ENCODE data around the gene DOCK4. TPM values are rescaled to one million over a fixed set of nuclear protein-coding genes. Genes with fewer than 3 reads are reported as not detected.

The DOCK4 gene
- total RNA-seq, 1 donor from 2014 or later = 32.2 TPM

DNA sequence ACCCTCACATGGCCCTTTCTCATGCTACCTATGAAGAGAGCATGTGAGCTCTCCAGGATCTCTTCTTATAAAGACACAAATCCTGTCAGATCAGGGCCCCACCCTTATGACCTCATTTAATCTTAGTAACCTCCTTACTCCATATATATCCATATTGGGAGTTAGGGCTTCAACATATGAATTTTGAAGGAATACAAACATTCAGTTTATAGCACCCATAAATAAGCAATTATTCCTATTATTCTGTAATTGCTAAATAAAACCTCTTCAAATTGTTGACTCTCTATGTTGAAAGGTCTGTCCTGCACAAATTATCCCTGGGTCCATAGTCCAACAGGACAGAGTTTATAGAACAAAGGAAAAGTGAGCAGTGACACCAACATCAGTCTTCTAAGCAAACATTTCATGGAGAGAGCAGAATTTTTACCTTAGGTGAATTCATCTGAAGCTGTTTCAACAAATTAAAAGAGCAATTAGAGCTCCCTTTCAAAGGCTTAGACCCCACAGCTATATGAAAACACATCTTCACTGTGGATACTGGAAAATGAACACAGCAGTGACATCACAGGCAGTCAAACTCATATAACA is 12.2 kb downstream of the DOCK4 start:
- FAIRE-seq = no peak
- no peak for TF ChIP-seq EZH2 (IDR thresholded peaks at IDR 0.05; ENCODE audit: insufficient read depth, low read length)
- TF ChIP-seq, protein P1, sequence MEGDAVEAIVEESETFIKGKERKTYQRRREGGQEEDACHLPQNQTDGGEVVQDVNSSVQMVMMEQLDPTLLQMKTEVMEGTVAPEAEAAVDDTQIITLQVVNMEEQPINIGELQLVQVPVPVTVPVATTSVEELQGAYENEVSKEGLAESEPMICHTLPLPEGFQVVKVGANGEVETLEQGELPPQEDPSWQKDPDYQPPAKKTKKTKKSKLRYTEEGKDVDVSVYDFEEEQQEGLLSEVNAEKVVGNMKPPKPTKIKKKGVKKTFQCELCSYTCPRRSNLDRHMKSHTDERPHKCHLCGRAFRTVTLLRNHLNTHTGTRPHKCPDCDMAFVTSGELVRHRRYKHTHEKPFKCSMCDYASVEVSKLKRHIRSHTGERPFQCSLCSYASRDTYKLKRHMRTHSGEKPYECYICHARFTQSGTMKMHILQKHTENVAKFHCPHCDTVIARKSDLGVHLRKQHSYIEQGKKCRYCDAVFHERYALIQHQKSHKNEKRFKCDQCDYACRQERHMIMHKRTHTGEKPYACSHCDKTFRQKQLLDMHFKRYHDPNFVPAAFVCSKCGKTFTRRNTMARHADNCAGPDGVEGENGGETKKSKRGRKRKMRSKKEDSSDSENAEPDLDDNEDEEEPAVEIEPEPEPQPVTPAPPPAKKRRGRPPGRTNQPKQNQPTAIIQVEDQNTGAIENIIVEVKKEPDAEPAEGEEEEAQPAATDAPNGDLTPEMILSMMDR (IDR thresholded peaks at IDR 0.05; ENCODE audit: insufficient read depth, low read depth, low read length) = no peak
- Histone ChIP-seq H3K4me1 (ENCODE audit: insufficient read depth, low read length) (peaks cover 2% of the 10 kb centered on the region), H3K9ac (ENCODE audit: low read length) (no peak overlapping the region), H3K79me2 (ENCODE audit: insufficient read depth, low read length) (peaks cover 46% of the 10 kb centered on the region), H3K4me3 (ENCODE audit: insufficient read depth, low read depth, low read length) (no peak overlapping the region), H2AFZ (ENCODE audit: low read depth, low read length) (no peak overlapping the region), H3K36me3 (ENCODE audit: insufficient read depth, low read length) (no peaks in the 10 kb centered on the region), H3K27me3 (ENCODE audit: insufficient read depth, low read length) (no peaks in the 10 kb centered on the region), H3K27ac (ENCODE audit: low read depth, low read length) (no peak overlapping the region), H3K9me3 (ENCODE audit: insufficient read depth, low read depth, low read length) (no peaks in the 10 kb centered on the region), H4K20me1 (ENCODE audit: insufficient read depth, low read length) (no peaks in the 10 kb centered on the region), H3K4me2 (ENCODE audit: low read length) (no peak overlapping the region)
- H3K27ac Mint-ChIP-seq (ENCODE audit: unreplicated experiment) = peak overlapping the region; percentile 5
- H3K9me3 Mint-ChIP-seq (ENCODE audit: unreplicated experiment) = no peaks in the 10 kb centered on the region
- H3K36me3 Mint-ChIP-seq (ENCODE audit: low read depth, unreplicated experiment) = no peaks in the 10 kb centered on the region
- H3K27me3 Mint-ChIP-seq (ENCODE audit: low read depth, unreplicated experiment) = no peaks in the 10 kb centered on the region
- peaks cover 13% of the 10 kb centered on the region for H3K4me1 Mint-ChIP-seq (ENCODE audit: low read depth, unreplicated experiment)
- no peak for DNase-seq (ENCODE audit: low read depth)
- H3K4me3 Mint-ChIP-seq (ENCODE audit: unreplicated experiment) = no peak overlapping the region

DNA sequence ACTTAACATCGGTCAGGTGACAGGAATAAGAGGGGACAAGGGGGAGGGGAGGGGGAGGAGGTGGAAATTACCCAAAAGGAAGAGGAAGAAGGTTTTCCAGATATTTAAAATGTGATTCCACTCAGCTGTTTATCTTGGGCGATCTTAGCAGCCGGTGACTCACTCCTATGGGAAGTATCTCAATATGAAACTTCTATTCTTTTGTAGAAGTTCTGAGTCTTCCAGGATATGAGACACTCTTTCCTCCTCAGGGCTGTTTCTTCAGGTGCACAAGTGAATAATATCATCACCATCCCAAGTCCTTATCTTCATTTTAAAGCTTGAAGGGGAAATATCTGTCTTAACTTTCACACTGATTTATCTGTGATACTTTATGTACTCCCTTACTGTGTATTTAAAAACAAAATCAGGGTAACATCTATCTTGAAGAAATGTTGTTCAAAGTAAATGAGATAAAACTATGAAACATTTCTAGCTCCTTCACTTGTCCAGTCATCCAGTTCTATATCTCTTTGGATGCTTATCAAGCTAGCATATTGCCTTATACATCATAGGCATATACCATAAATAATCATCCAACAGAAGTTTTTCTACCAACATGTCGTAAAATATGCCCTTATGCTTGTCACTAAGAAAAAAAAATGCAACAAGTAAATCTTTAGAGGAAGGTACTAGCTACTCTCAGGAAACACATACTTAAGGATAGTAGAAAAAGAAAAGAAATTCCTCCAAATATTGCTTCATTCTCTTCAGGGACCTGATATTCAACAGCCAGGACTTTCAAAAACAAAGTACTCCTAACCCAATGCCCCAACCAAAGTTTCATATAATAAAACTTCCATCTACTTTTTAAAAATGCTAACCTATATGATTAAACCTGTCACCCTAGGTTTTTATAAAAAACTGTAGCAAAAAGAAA is 13.7 kb downstream of the DOCK4 start:
- Histone ChIP-seq H3K9ac (ENCODE audit: low read length) (no peak overlapping the region), H3K36me3 (ENCODE audit: insufficient read depth, low read length) (no peaks in the 10 kb centered on the region), H3K4me1 (ENCODE audit: insufficient read depth, low read length) (no peaks in the 10 kb centered on the region), H3K27me3 (ENCODE audit: insufficient read depth, low read length) (no peaks in the 10 kb centered on the region), H3K9me3 (ENCODE audit: insufficient read depth, low read depth, low read length) (no peaks in the 10 kb centered on the region), H3K27ac (ENCODE audit: low read depth, low read length) (peak overlapping the region; percentile 11), H4K20me1 (ENCODE audit: insufficient read depth, low read length) (no peaks in the 10 kb centered on the region), H3K4me3 (ENCODE audit: insufficient read depth, low read depth, low read length) (no peak overlapping the region), H3K79me2 (ENCODE audit: insufficient read depth, low read length) (peaks cover 34% of the 10 kb centered on the region), H2AFZ (ENCODE audit: low read depth, low read length) (no peak overlapping the region), H3K4me2 (ENCODE audit: low read length) (peak overlapping the region; percentile 26)
- FAIRE-seq (peak; percentile 50), DNase-seq (ENCODE audit: low read depth) (peak; percentile 68)
- no peaks in the 10 kb centered on the region for H3K36me3 Mint-ChIP-seq (ENCODE audit: low read depth, unreplicated experiment)
- H3K27me3 Mint-ChIP-seq (ENCODE audit: low read depth, unreplicated experiment) = no peaks in the 10 kb centered on the region
- peak overlapping the region; percentile 73 for H3K27ac Mint-ChIP-seq (ENCODE audit: unreplicated experiment)
- TF ChIP-seq EZH2 (IDR thresholded peaks at IDR 0.05; ENCODE audit: insufficient read depth, low read length) = no peak
- TF ChIP-seq, protein P1 (IDR thresholded peaks at IDR 0.05; ENCODE audit: insufficient read depth, low read depth, low read length) = no peak
- H3K4me3 Mint-ChIP-seq (ENCODE audit: unreplicated experiment) = no peak overlapping the region
- no peaks in the 10 kb centered on the region for H3K9me3 Mint-ChIP-seq (ENCODE audit: unreplicated experiment)
- peaks cover 10% of the 10 kb centered on the region for H3K4me1 Mint-ChIP-seq (ENCODE audit: low read depth, unreplicated experiment)
